H54 (cell line): ENCODE measurements around the gene GAPVD1.

Experiments used
- DNase-seq: peaks from one replicate; pipeline ENCODE4 v3.0.0; 2011; ENCODE audit warnings: low spot score, mixed read lengths; ENCODE audit not compliant: insufficient read length
- FAIRE-seq: peaks from 3 replicates; lab custom pipeline; 2011; peaks lifted over from hg19 to GRCh38; lab: Jason Lieb, UNC
- POLR2A ChIP-seq: IDR thresholded peaks from 2 replicates; pipeline ENCODE4 v1.6.1; 2011; ENCODE audit warnings: low read depth, mild to moderate bottlenecking, low read length

The GAPVD1 gene

DNA sequence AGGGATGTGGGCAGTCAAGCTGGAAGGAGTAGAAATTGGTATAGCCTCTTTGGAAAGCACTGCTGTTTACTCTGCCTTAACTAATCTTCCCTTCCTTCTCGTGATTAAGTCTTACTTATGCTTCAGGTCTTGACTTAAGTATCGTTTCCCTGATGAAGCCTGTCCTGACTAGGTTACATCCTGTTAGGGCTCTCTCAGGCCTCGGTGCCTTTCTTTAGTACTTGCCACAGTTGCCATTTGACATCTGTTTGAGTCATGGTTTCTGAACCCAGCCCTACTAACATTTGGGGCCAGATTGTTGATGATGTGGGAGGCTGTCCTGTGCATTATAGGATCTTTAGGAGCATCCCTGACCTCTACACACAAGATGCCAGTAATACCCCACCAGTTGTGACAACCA is 94.4 kb downstream of the GAPVD1 start:
- FAIRE-seq (no peak), DNase-seq (no peak)
- TF ChIP-seq POLR2A: no peak

DNA sequence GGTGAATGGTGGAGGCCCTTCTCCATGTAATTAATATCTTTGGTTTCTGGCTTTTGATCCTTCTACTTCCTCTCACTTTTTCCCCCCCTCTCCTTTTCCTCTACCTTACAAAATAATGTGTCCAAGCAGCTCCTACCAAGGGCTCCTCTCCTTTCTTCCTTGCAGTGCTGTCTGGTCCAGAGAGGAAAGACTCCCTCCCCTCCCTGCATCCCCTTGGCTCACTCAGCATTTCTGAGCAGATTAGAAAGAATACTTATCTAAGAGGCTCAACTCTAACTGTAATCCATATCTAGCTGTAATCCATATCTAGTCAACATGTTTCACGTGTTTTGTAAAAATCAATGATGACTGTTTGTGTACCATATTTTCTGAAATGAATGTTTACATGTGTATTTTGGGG is 97.4 kb downstream of the GAPVD1 start:
- DNase-seq (no peak), FAIRE-seq (no peak)

DNA sequence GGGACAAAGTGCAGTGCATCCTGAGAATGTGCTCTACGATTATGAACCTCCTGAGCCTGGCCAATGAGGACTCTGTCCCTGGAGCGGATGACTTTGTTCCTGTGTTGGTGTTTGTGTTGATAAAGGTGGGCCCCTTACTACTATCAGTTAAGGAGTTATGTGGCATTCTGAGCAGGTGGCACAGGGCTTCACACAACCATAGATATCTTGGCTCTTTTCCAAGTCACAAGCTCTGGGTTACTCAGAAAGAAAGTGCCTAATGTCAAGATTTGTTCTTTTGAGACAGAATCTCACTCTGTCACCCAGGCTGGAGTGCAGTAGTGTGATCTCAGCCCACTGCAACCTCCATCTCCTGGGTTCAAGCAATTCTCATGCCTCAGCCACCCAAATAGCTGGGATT is 99.0 kb downstream of the GAPVD1 start:
- no peak for TF ChIP-seq POLR2A
- DNase-seq (no peak), FAIRE-seq (no peak)

More for the DNA sequence above, 97.4 kb downstream of the GAPVD1 start:
- TF ChIP-seq POLR2A: no peak

DNA sequence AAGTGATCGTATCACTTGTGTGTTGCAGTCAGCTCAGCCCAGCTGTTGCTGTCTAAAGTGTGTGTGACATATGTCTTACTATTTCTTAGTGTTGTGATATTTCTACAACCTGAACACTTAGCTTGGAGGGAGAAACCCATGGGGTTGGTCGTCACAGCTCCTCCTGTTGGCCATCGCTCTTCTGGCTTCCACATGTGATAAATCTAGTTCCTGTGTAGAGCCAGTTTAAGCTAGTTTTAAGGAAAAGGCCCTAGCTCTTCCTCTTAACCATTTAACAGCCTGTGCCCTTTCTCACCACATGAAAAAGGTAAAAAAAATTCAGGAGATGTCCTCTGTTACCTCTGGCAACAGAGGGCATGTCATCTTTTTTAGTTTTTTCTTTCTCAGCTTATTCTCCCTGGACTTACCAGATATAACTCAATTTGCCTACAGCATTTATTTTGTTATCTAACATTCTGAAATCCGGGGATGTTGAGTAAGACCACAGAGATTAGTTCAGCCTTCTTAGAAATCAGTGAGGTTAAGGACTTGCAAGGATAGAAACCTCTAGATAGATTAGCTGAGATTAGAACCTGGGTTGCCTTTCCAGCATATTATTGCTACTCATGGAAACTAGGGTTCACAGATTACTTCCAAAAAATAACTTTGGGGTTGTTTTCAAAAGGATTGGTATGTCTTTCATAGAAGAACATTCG is 100.4 kb downstream of the GAPVD1 start:
- DNase-seq (no peak), FAIRE-seq (peak; percentile 76)
- TF ChIP-seq POLR2A: no peak

DNA sequence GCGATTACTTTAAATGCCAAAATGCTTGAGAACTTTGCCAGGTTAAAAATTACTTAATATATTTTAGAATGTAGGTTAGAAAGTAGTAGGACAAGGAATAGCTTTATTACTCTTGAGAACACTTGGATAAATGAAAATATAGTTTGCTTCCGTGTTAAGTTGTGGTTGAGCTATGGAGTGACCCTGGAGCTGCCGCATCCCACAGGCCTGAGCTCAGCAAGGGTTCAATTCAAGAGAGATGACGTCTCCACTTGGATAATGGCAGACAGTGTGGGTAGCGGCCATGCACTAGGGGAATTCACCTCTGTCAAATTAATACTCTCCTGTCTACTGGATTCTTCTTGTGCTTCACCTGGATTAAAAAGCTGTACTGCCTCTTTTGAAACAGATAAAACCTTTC is 105.0 kb downstream of the GAPVD1 start:
- DNase-seq: no peak
- no peak for FAIRE-seq
- TF ChIP-seq POLR2A: no peak

DNA sequence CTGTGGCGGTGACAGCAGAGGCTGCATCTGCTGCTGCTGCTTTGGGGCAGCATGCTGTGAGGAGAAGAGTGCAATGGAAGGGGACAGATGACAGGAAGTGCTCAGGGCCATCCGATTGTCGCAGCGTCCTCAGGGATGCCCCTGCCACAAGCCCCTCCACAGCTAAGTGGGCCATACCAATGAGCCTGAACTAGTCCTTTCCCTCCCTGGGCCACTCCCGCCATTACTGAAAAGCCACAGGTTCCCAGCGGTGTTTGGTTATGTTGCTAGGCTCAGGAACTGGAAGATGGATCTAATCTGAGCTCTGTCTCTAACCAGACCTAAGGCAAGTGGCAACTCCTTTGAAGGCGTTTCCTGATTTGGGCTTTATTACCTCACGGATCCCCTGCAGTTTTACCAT is 109.2 kb downstream of the GAPVD1 start:
- no peak for TF ChIP-seq POLR2A
- DNase-seq: no peak
- no peak for FAIRE-seq

DNA sequence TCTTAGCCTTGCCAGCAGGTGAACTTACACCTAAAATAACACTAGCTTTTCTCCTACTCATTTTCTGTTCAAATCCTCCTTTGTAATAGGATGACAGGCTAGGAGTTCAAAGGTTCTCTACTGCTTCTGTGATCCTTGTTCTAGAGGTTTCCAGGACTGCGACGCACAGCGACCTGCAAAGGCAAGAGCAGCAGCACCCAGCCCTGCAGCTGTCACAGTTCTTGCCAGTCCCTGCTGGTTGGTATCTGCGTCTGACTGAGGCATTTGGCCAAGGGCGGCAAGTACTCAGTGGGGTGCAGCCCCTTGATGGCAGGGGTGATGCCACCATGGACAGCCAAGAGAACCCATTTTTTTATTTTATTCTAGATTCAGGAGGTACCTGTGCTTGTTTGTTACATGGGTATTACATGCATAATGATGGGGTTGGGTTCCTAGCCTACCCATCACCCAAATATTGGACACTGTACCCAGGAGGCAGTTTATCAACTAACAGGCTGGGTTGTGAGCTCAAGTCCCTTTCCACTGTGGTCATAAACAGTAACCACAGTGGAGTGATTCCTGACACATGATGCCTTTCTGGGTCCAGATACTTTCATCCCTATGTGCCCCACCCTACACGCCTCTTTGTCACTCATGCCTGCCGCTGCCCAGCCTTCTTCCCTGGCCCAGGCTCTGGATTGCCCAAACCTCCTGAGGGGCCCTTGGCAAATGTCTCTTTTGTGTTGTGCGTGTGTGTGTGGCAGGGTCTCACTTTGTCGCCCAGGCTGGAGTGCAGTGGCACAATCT is 111.0 kb downstream of the GAPVD1 start:
- FAIRE-seq (no peak), DNase-seq (no peak)
- TF ChIP-seq POLR2A: no peak

DNA sequence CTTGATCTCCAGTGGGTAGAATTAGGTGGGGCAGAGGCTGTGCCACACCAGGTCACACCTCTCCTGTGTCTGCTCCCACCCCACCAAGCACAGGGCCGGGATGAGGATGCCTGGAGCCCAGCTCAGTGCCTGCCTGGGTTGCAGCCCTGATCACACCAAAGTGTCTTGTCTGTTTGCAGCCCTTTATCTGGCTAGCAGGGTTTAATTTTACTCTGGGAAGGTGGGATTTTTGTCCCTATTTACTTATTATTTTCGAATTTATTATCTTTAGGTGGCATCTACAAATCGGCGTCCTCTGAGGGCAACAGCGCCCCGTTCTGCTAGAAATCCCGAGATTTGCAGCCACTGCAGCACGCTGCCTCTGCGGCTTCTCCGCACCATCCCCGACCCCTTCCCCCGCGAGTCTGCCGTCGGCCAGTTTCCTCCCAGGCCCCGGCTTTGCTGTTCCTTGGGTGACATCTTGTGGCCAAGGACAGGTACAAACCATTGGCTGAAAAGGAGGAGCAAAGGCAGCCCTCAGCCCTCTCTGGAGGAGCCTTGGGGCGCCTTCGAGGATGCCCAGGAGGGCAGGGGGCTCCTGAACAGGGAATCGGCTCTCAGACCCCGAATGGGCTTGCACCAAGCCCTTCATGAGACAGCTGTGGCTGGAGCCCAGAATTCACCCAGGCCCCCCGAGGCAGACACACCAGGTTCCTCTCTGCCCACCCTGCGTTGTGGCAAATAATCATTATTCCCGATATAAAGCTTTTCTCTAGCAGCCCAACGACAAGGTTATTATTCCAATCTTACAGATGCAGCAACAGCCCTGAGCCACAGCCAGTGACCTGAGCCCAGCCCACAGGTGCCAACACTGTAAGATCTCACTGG is 113.0 kb downstream of the GAPVD1 start:
- TF ChIP-seq POLR2A: no peak
- FAIRE-seq (no peak), DNase-seq (peak; percentile 93)

DNA sequence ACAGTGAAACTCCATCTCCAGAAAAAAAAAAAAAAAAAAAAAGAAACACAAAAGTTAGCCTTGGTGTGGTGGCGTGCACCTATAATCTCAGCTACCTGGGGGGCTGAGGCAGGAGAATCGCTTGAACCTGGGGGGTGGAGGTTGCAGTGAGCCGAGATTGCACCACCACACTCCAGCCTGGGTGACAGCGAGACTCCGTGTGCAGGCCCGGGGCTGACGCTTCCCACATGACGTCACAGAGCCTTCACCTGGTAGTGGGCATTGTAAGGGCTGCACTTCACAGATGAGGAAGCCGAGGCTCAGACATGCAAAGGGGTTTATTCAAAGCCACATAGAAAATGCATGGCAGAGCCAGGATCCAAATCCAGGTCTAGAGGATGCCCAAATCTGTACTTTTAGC is 114.2 kb downstream of the GAPVD1 start:
- no peak for TF ChIP-seq POLR2A
- FAIRE-seq (no peak), DNase-seq (no peak)

DNA sequence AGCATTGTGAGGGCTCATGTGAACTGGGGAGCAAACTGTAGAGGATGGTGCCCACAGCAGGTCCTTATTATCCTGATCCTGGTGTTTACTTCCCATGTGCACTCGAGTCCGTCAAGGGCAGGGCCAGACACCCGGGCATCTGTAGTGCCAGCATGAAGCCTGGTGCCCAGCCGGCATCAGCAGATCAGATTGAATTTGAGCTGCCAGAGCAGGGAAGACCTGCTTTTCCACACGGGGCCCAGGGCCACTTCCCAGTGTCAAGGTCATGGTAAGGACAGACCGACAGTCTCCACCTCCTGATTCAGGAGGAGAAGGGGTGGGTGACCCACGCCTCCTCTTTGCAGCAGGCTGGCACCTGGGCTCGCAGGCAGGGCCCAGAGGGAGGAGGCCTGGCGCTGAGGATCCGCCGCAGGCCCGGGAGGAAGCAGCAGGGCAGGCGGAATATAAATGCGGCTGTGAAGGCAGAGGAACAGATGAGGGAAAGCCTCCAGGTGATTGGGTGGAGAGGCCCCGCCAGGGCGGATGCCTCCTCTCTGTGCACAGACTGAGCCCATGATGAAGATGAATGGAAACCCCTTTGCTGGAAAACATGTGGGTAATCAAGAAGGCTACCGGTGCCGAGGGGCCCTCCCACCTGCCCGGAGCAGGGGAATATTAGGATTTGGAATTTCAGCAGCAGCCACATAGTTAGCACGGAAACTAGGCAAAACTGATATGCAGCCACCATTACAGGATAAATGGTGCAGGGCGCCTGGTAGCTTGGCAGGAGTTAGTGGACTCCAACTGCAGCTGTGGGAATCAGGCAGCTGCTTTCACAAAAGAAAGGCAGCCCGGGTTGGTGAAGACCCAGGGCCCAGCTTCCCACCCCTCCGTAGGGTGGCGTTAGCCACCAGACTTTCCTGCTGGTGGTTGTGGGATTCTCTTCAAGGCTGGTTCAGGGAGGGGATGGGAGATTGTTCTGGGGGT is 114.9 kb downstream of the GAPVD1 start:
- no peak for TF ChIP-seq POLR2A
- DNase-seq: no peak
- FAIRE-seq: no peak

DNA sequence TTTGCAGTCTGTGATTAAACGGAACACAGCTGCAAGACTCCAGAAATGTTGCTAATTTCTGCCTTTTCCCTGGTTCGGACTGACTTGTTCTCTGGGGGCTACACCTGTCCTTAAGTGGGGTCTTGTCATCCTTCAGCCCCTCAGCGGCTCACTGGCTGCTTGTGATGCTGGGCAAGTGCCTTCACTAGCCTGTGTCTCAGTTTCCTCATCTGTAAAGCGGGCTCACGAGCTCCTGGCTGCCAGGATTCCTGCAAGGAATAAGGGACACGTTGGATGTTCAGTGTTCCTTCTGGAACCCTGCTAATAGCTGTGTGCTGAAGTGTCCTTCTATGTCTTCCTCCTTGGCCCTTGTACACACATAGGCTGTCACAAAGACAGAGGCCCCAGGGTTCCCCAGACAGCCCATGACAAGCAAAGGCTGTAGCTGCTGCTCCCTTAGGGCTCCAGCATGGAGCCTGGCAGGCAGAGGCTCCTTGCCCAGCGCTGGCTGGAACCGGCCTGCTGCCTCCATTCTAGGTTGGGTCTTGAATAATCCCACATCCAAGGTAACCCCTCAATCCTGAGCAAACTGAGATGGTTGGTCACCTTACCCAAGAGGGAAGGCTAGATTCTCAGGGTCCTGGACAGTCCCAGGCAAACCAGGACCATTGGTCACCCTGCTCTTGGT is 116.1 kb downstream of the GAPVD1 start:
- FAIRE-seq (no peak), DNase-seq (no peak)
- no peak for TF ChIP-seq POLR2A

DNA sequence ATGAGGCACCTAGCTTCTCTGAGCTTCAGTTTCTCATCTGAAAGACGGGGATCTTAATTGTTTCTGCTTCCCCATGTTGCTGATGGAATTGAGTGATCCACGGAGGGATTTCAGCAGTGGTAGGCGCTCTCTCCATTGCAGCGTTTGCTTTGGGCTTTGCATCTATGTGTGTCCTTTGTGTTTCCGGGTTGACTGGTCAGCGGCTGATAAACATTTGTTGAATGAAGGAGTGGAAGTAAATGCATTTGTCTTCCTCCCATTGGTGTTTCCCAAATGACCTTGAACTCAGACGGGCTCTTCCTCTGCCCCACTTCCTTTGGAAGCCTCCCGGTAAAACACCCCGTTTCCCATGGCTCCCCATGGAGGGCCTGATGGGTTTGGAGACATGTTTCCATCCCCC is 117.2 kb downstream of the GAPVD1 start:
- FAIRE-seq (no peak), DNase-seq (no peak)
- no peak for TF ChIP-seq POLR2A

DNA sequence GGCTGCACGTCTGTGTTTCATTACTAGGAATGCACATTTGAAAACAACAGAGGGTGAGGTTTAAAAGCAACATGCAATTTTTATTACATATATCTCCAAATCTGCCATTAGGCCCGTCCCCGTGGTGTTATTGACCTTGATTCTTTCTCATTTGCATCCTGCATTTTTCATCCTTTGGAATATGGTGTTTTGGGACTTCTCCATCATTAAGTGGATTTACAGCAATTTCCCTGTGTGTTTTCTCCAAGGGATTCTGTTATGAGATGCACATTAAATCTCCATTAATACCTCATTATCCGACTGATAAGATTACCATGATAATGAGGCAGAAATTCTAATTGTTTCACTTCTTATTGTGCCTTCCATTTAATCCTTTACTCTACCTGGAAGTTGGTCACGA is 117.6 kb downstream of the GAPVD1 start:
- DNase-seq (no peak), FAIRE-seq (no peak)
- TF ChIP-seq POLR2A: no peak
